NCI-H526 (cell line): ENCODE results near the gene CFAP65.

ENCODE experiments used
- DNase-seq, 2 experiments: peaks; one replicate each; lab custom pipeline; 2025; lab: John Stamatoyannopoulos, UW

The CFAP65 gene

DNA sequence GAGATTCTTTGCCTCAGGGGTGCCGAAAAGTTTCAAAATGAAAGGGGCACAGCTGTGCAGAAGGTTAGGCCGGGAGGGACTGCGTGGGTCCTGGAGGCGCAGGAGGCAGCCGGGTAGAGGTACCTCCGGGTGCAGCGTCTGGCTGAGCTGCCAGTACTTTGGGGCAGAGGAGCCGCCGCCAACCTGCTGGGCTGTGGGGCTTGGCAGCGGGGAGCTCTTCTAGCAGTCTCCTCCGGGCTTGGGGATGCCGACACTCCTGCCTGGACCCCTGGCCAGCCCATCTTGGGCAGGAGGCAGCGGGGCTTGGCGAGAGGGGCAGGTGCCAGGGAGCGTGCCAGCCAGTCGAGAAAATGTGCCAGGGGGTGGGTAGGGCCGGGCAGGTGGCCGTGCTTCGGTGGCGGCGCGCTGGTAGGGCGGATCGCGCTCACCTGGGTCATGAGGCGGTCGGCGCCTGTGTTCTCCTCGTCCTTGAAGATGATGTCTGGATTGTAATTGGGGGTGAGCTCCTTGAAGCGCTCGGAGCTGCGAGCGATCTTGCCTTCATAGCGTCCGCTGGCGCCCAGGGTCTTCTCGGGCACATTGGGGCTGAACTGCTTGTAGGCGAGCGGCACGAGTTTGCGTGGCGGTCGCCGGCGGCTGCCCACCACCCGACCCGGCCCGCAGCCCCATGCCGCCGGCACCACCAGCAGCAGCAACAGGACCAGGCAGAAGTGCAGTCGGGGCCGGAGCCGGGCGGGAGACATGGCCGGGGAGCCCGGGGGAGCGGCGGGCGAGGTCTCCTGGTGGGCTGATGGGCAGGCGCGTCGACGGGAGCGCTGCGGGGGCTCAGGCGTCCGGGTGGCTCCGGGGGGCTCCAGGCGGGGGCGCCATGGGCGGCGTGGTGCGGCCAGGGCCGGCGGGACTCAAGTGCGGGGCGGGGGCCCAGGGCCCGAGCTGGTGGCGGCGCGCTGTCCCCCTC is 18.7 kb upstream of the CFAP65 start:
- DNase-seq = peak in 1 of 2 experiments; percentile 59

DNA sequence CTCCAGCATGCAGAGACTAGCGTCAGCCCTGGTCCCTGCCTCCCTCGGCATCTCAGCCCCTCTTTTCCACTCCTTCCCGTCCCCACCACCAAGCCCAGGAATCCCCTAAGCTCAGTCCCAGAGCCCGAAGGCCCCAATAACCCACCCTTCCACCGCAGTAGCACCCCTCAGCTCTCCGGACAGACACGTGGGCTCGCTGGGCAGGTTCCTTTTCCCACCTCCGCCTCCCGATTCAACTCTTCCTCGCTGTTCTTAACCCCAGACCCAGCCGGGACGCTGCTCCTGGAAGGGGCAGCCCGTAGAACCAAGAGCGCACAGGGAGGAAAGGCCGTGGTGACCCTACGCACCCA is 18.0 kb upstream of the CFAP65 start:
- DNase-seq = no peak

DNA sequence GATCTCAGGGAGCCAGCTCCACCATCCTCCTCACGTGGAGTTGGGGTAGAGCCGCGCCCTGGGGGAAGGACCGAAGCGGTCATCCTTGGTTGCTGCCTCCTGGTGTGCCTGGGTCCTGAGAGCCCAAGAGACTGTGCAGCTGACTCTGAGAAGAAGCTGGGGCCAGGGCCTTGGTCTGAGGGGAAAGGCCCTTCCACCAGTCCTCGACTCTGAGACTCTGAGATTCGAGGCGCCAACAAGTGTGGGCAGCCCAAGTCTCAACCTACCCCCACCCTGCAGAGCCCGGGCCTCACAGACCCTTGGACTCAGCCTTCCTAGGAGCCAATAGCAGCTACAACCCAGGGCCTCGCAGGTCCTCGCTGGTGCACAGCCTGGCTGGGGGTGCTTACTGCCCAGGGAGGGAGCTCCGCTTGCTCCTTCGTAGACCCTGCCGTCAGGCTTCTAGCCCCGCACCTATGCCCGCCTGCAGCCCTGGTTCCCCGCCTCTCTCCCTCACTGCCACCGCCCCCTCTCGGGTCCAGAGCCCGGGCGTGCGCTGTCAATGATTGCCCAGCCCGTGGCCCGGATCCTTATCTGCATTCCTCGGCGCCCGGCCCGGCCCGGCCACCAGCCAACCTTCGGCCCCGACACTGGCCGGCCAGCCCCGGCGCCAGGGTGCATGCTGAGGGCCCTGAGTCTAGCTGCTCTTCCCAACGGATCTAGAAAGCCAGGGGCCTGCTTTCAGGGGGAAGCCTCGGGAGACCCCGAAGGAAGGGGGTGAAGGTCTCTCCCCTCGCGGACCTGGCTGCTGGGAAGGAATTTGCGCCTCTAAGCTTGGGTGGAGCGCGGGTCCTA is 17.4 kb upstream of the CFAP65 start:
- DNase-seq = peak in 1 of 2 experiments; percentile 50

DNA sequence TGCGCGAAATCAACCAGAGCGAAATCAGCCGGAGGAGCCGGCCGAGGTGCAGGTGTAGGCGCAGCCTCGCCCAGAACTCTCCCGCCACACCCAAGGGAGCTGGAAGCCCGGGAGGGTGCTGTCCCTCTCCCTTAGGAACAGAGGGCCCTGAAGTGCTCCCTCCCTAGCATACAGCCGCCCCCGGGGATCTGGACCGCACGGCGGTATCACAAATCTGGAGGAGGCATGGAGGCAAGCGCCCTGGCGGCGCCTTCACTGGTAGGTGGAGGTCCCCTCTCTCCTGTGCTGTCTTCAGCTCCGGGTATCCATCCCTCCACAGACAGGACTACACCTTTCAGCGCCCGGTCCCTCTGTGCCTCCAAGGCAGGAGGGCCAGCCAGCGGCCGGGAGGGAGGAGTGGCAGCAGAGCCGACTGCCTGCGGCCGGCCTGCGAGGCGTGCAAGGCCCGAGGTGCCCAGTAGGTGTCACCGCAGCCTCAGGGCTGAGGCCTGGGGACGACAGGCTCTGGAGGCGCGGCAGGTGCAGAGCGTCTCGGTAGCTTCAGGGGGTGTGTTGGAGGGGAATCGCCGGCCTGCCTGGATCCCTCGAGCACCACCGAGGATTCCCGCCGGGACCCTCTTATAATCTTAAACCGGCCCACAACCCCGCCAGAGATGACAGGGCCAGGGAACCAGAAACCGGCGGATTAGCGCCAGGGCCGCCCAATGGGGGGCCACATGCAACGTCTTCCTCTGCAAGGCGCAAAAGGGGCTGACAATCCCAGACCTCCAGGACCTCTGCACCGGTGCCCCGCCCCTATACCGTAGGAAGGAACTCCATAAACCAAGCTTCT is 16.6 kb upstream of the CFAP65 start:
- DNase-seq = peak; percentile 55 to 90

DNA sequence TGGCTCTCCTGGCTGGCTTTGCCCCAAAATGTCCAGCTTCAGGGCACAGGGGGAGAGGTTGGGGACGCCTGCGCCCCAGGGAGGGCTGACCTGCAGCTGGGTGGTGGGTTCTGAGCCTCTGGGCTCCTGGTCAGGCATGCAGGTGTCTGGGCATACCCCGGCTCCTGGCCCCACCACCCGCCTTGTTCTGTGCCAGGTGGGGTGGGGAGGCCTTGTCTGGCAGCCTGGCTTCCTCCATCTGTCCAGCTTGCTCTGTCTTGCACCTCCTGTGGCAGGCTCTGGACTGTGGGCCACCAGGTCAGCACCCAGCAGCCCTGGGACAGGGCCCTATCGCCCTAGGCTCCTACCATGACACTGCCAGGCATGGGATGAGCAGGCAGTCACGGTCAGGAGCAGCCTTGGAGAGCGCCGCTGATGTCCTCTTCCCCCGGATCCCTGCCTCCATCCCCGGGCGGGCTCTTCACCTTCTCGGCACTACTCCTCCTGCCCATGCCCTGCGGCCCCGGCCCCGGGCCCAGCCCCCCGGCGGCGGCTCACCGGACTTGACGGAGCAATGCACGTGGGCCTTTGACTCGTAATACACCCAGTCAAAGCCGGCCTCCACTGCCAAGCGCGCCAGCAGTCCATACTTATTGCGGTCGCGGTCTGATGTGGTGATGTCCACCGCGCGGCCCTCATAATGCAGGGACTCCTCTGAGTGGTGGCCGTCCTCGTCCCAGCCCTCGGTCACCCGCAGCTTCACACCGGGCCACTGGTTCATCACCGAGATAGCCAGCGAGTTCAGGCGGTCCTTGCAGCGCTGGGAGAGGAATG is 15.8 kb upstream of the CFAP65 start:
- peak in 1 of 2 experiments; percentile 59 for DNase-seq

DNA sequence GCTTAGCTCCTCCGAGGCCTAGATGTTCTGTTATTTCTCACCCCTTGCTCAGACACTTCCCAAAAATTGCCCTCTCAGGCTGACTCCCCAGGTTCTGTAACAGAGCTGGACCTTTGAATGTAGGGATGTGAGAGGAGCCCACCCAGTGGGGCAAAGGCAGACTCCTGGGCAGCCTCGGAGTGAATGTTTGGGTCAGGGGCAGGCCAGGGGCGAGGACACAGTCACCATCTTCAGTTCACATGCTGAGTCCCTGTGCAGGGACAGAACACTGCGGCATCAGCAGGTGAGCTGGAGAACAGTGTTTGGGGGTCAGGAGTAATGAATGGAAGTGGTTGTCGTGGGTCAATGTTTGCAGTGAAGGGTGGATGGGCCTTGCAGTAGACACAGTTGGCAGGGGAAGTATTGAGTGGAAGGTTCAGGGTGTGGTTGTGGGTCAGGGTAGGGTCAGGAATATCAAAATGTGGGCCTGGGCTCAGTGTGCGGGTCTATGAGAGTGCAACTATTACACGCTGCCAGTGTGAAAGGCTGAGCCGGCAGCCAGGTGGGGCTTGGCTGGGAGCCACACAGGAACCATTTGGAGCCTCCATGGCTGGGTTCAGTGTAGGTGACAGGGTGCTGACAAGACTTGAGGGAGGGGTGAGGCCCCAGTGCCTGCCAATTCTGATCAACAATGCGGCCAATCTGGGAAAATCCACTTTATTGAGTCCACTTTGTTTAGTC is 15.0 kb upstream of the CFAP65 start:
- no peak for DNase-seq

DNA sequence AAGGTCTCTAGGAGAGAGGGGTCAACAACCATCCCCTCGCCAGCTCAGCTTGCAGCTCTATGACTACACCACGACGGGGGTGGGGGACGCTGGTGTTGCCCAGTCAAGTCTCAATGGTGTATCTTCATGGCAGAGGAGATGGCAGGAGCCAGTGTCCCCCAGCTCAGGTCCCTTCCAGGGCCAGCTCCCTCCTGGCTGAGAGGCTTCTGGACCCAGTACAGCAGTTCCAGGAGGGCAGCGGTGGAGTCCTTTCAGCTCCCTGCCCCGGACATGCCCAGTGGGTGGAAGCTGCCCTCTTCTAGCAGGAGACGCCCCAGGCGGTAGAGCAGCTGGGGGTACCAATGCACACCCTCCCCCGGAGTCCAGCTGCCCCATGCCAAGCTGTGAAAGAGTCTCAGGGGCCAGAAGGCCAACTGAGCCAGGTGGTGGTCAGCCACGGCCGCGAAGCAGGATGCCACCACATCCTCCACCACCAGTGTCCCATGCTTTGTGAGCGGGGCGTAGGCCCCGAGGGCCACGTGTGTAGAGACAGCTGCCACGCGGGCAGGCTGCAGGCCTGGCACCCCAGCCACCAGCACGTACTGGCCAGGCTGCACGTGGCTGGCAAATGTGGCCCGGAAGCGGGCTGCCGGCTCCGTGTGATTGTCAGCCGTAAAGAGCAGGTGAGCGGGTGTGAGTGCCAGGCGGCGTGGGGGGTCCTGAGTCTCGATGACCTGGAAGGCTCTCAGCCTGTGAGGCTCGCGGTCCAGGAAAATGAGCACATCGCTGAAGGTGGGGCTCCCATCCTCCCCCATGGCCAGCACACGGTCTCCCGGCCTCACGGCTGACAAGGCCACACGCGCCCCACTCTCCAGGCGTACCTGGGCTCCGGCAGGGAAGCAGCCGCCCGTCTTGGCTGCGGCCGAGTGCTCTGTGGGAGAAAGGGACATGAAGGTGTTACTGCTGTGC is 13.9 kb upstream of the CFAP65 start:
- no peak for DNase-seq

DNA sequence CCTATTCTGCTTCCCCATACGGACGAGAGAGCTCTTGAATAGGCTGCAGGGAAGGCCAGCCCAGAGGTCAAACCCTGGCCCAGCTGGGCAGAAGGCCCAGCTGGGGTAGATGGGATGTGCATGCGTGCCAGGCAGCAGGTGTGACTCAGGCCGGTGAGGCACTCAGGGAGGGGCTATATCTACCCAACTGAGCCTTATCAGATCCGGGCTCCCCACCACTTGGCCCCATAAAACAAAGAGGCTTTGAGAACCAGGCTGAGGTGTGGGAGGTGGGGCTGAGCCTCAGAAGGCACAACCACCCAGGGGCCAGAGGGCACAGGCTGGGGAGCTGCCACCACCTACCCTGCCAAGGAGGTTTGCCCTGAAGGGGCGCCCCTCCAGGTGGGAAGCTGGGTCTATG is 8.0 kb upstream of the CFAP65 start:
- no peak for DNase-seq

DNA sequence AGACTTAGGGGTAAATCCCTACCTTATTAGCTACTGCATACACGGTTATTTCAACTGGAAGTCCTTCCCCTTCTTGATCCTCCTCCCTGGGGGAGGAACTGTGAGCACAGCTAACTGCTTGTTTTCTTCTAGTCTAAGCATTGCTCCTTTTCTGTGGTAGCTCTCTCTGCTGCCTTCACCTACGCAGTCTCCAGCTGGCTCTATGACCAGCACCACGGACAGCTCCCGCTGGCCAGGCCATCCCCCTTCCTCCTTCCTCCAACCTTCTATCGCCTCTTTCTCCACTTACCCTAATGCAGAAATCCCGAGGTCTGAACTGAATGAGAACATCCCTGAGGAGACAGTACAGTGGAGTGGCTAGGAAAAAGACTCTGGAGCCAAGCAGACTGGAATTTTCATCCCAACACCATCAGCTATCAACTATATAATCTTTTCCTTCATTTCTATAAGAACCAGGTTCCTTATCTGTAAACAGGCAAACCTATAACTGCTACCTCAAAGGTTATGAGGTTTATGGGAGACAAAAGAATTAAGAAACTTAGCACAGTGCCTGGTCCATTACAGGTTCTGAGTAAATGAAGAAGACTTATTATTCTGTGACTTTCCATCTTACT is 4.7 kb upstream of the CFAP65 start:
- DNase-seq = no peak

DNA sequence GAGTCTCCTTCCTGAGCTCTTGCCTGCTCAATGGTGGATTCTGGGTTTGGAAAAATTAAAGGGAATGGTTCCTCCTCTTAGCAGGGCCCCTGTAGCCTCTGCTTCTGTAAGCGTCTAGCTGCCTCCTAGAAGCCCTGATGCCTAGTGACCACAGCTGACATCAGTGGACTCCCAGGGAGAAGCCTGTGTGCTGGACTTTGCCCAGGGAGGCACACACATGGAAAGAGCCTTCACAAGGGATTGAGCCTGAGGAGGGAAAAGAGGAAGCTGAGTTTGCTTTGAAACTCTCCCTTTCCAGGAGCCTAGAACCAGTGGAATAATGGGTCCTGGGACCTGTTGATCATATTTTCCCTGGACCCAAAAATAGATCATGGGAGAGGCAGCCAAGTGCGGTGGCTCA is 1.4 kb upstream of the CFAP65 start:
- DNase-seq = no peak

DNA sequence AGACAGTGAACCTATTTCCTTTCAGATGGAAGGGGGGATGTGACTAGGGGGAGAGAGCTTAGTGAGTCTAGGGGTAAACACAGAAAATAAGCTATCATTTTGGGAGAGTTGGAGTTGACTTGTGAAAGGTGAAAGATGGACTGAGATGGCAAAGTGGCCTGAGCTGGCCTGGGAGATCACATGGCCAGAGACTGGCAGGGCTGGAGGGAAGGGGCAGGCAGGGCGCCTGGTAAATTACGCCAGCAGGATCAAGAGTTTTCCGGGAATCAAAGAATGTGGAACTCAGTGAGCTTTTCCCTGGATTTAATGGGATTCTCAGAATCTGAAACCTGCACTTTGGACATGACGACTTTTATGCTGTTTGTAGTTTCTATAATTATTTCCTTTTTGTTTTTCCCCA is 841 bp upstream of the CFAP65 start:
- no peak for DNase-seq

DNA sequence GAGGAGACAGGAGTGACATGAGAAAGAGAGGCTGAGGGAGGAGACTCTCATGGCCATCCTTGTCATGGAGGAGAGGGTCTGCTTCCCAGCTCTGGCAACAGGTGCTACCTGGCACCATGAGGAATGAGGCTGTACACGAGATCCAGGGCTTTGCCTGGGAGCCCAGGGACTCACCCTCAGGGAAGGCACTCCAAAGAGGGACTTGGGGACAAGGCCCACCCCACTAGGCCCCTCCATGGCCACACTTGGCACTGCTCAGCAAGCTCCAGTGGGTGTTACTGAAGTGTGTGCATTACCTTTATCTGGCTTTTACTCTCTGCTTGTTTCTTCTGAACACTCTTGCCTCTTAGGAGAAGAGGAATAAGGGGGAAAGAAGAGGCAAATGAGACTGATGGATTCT is 2.7 kb downstream of the CFAP65 start:
- DNase-seq = no peak

DNA sequence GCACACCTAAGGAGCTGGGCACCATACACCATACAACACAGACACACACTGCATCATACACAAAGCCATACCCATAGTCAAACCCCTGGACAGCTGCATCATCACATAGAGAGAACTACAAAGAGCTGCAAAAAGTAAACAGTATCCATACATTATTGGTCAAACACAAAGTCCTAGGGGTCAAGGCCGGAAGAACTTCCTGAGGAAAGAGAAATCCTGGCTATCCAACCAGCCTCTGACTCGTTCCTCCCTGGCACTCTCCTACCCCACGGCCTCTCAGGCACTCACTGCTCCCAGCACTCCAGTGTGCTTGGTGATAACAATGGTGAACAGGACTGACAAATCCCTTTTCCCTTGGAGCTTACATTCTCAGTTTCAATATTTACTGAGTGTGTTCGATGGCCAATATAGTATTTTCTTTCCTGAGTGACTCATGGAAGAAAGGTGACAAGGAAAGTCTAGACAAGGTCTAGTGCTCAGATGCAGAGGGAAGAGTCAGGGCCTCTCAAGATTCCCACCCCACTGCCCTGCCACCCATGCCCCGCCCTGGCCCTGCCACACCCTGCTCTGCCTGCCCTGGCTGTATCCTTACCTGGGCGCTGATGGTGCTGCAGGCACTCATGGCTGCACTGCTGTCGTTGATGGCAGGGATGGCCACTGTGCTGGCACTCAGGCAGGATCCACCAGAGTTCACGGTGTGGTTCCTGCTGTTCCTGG is 3.4 kb downstream of the CFAP65 start:
- DNase-seq = no peak

DNA sequence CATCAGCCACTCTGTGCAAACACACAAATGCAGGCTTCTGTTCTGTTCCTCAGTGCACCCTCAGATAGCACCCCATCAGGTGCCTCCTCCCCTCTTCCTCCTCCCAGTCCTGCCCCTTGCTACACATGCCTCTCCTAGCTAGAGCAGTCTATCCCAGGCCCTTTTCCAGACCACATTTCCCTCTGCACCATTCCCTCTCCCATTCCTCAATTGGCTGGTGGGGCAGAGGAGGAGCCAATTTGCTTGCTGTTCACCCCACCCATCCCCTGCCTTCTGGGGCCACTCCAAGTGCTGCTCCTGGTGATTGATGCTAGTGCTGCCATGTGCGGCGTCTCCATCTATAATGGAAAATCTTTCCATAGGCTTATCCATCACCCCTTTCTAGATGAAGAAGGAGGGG is 5.4 kb downstream of the CFAP65 start:
- DNase-seq = no peak

DNA sequence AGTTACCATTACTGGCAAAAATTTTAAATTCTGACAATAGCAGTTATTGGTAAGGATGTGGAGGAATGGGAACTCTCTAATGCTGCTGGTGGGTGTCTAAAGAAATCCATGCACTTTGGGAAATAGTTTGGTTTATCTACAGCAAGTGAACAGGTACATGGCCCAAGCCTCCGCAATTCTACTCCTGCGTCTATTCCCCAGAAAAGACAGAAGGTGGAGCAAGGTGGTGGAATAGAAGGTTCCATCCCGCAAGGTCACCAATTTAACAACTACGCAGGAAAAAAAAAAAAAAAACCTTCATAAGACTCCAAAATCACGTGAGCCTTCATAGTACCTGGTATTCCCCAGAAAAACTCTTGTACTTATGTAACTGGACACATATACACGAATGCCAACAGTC is 6.5 kb downstream of the CFAP65 start:
- no peak for DNase-seq

DNA sequence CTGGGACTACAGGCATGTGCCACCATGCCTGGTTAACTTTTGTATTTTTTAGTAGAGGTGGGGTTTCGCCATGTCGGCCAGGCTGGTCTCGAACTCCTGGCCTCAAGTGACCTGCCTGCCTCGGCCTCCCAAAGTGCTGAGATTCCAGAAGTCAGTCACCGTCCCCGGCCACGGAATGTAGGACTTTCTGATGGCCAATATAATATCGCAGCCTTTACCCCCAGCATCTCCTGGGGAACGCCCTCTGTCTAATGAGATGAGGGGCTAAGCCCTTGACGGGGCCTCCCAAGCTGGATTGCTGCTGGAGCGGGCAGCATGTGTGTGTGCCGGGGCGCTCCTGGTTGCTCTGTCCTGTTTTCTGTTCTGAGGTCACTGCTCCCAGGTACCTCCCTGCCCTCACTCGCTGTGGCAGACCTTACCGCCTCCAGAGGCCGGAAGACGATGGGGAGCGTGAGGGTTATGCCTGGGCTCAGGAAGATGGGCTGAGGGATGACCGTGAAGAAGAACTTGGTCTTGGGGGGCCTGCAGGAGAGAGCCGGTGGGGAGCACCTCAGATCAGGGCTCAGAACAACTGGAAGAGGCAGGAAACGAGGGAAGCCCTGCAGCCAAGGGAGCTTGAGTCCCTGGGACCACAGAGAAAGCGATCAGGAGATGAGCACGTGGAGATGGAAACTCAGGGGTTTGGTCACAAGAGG is 9.1 kb downstream of the CFAP65 start:
- DNase-seq = no peak

DNA sequence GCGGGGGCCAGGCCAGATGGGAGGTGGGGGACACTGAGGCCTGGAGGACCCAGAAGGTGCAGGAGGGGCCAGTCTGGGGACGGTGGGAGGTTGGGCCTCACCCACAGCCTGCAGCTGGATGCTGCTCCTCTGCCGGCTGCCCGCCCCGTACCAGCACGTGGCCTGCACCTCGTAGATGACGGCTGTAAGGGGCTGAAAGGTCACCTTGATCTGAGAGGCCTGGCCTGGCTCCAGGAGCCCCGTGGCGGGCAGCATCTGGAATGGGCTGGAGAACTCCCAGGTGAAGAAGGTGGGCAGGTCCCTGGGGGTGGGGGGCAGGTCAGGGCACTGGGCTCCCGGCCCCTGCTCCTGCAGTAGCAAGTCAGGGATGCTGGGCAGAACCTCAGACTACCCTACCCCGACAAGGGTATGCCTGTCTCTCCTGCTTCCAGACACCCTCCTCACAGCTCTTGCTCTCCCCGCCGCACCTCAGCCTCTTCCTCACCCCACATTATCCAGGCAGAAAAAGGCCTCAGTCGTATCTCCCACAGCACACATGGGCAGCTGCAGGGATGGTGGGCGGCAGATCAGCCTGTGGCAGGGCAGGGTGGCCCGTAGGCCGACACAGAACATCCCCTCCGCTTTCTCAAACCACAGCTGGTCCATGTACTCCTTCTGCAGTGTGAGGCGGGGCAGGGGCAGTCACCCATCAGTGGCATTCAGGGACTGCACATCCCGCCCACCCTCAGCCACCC is 10.1 kb downstream of the CFAP65 start:
- no peak for DNase-seq
